Stimulated activated CD8-positive, alpha-beta memory T cell treated with anti-CD3 and anti-CD28 coated beads, Interleukin-12 subunit alpha, Interleukin-12 subunit beta, amount 100 ng/mL, for 24 hours (primary cell): ENCODE data around the gene FOXR1.
"Not testable (repeated sequence)": the region's sequence is repeated elsewhere in the genome, so short reads cannot be mapped to it uniquely, and the experiment has no call there.

Experiments used
- DNase-seq: peaks from one replicate; pipeline ENCODE4 v3.0.0-alpha.2; 2020; ENCODE audit errors: extremely low read depth

FOXR1 gene

GRCh38 chr11:118997627-118998387 is 26.2 kb downstream of the FOXR1 start, which contains the start of gene CENATAC:
TSS of gene CENATAC (plus strand) at chr11:118998138. CDS start at chr11:118998198, 60 bp downstream.
- DNase-seq, result peak; percentile 91

- no peak for DNase-seq
These were observed 26.8 kb downstream of the FOXR1 start for GRCh38 chr11:118998388-118998717.

- DNase-seq, result no peak
These were observed 27.3 kb downstream of the FOXR1 start for GRCh38 chr11:118998822-118999221.

- no peak for DNase-seq
These were observed 29.3 kb downstream of the FOXR1 start for GRCh38 chr11:119000906-119001305.

- no peak for DNase-seq
These were observed 35.1 kb downstream of the FOXR1 start for GRCh38 chr11:119006656-119007055.

GRCh38 chr11:119011476-119012053 is 40.0 kb downstream of the FOXR1 start:
- no peak for DNase-seq

GRCh38 chr11:119012629-119013170 is 41.1 kb downstream of the FOXR1 start:
- no peak for DNase-seq

GRCh38 chr11:119014209-119014924 is 42.8 kb downstream of the FOXR1 start:
- DNase-seq, result no peak

GRCh38 chr11:119015054-119015611 is 43.6 kb downstream of the FOXR1 start:
- DNase-seq, result no peak

- DNase-seq, result no peak
These were observed 44.9 kb downstream of the FOXR1 start for GRCh38 chr11:119016216-119017009.

- DNase-seq, result not testable (repeated sequence)
These were observed 45.8 kb downstream of the FOXR1 start for GRCh38 chr11:119017377-119017776.

GRCh38 chr11:119018074-119018938 is 46.7 kb downstream of the FOXR1 start, which contains the start of the genes RPS25 and TRAPPC4:
TSS of gene RPS25 (minus strand) at chr11:119018343. CDS start at chr11:119018284, 59 bp downstream.
TSS of gene TRAPPC4 (plus strand) at chr11:119018766. CDS start at chr11:119018796, 30 bp downstream.
- peak; percentile 89 for DNase-seq

- DNase-seq, result no peak
These were observed 48.4 kb downstream of the FOXR1 start for GRCh38 chr11:119019996-119020395.

GRCh38 chr11:119021631-119022030 is 50.1 kb downstream of the FOXR1 start:
- DNase-seq, result no peak

GRCh38 chr11:119023741-119024140 is 52.2 kb downstream of the FOXR1 start:
- DNase-seq, result no peak

- no peak for DNase-seq
These were observed 53.0 kb downstream of the FOXR1 start for GRCh38 chr11:119024430-119025098.

- DNase-seq, result no peak
These were observed 53.5 kb downstream of the FOXR1 start for GRCh38 chr11:119025099-119025473.

- no peak for DNase-seq
These were observed 54.0 kb downstream of the FOXR1 start for GRCh38 chr11:119025541-119025940.

GRCh38 chr11:119025978-119026766 is 54.6 kb downstream of the FOXR1 start:
- no peak for DNase-seq
